ENCODE results near the gene RTN1. TPM values are rescaled to one million over a fixed set of nuclear protein-coding genes. Genes with fewer than 3 reads are reported as not detected.

The RTN1 gene
- polyA plus RNA-seq, 1 experiment, result 0.36 TPM

DNA sequence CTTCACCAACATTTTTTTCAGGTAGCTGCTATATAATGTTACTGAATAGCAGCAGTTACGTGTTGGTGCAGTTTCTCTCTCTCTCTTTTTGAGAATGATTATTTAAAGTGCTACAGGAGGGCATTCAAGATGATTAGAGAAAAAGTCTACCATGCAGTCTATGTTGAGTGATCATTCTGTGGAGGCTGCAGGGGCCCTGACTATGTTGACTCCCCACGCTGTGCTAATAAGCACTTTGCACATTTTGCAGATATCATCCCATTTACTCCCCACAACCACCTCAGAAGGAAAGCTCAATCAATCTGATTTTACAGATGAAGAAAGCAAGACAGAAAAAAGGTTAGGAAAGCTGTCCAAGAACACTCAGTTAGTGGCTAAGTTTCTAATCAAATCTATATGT lies 87.8 kb downstream of the RTN1 start:
- no peak for DNase-seq (ENCODE audit: low read depth)
- no peak overlapping the region for H3K4me3 ChIP-seq (ENCODE audit: low read depth, low read length)
- TF ChIP-seq, protein P1, sequence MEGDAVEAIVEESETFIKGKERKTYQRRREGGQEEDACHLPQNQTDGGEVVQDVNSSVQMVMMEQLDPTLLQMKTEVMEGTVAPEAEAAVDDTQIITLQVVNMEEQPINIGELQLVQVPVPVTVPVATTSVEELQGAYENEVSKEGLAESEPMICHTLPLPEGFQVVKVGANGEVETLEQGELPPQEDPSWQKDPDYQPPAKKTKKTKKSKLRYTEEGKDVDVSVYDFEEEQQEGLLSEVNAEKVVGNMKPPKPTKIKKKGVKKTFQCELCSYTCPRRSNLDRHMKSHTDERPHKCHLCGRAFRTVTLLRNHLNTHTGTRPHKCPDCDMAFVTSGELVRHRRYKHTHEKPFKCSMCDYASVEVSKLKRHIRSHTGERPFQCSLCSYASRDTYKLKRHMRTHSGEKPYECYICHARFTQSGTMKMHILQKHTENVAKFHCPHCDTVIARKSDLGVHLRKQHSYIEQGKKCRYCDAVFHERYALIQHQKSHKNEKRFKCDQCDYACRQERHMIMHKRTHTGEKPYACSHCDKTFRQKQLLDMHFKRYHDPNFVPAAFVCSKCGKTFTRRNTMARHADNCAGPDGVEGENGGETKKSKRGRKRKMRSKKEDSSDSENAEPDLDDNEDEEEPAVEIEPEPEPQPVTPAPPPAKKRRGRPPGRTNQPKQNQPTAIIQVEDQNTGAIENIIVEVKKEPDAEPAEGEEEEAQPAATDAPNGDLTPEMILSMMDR (IDR thresholded peaks at IDR 0.05; ENCODE audit: insufficient read depth, low read depth, low read length), result no peak
- H3K36me3 ChIP-seq (ENCODE audit: control insufficient read depth, insufficient read depth, low read length), result no peaks in the 10 kb centered on the region
- no peaks in the 10 kb centered on the region for H3K27me3 ChIP-seq (ENCODE audit: control insufficient read depth, insufficient read depth, low read length)
- POLR2A ChIA-PET, result no interaction called here
- CTCF ChIA-PET, result no interaction called here

DNA sequence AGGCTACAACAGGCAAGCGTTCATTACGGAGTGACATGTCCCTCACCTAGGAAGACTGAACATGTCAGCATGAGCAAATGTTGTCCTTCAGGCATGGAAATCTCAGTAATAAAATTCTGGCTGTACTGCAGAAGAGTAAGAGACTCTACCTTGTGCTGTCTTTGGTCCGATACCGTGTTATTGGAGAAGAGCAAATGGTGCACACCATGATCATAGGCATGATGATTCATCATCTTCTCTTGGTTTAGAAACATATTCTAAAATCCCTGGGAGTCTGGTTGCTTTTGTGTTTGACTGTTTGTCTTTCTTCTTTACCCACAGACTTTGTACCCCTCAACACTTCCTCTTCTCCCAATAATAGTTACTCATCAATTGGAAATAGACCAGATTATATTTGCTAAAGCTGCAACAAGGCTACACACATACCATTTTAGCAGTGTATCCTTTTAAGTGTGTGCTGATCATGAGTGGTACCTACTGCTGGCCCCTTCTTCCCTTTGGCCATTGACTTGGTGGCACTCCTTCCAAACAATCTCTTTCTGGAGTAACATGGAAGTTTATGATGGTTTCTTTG lies 93.5 kb downstream of the RTN1 start:
- Histone ChIP-seq H3K4me3 (ENCODE audit: low read depth, low read length) (no peak overlapping the region), H3K36me3 (ENCODE audit: control insufficient read depth, insufficient read depth, low read length) (no peaks in the 10 kb centered on the region), H3K27me3 (ENCODE audit: control insufficient read depth, insufficient read depth, low read length) (no peaks in the 10 kb centered on the region)
- CTCF ChIA-PET, result no interaction called here
- TF ChIP-seq, protein P1 (IDR thresholded peaks at IDR 0.05; ENCODE audit: insufficient read depth, low read depth, low read length), result no peak
- DNase-seq (ENCODE audit: low read depth), result no peak
- POLR2A ChIA-PET, result no interaction called here

DNA sequence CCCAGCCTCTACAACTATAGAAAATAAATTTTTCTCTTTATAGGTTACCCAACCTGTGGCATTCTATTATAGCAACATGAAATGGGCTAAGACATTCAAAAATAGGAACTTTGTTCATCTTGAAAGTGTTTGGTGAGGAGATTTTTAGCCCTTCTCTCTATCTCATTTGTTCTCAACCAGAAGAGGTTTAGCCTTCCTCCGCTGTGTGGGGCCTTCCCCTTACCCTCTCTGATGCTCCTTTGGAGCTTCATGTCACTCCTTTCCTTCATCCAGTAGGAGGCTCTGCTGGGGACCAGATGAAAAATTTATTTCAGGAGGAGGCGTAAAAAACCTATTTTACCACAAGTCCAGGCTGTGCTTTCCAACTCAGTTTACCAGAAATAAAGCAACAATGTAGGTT lies 94.1 kb downstream of the RTN1 start:
- no peaks in the 10 kb centered on the region for H3K36me3 ChIP-seq (ENCODE audit: control insufficient read depth, insufficient read depth, low read length)
- H3K27me3 ChIP-seq (ENCODE audit: control insufficient read depth, insufficient read depth, low read length), result no peaks in the 10 kb centered on the region
- TF ChIP-seq, protein P1 (IDR thresholded peaks at IDR 0.05; ENCODE audit: insufficient read depth, low read depth, low read length), result no peak
- POLR2A ChIA-PET, result no interaction called here
- CTCF ChIA-PET, result no interaction called here
- no peak overlapping the region for H3K4me3 ChIP-seq (ENCODE audit: low read depth, low read length)
- DNase-seq (ENCODE audit: low read depth), result no peak

DNA sequence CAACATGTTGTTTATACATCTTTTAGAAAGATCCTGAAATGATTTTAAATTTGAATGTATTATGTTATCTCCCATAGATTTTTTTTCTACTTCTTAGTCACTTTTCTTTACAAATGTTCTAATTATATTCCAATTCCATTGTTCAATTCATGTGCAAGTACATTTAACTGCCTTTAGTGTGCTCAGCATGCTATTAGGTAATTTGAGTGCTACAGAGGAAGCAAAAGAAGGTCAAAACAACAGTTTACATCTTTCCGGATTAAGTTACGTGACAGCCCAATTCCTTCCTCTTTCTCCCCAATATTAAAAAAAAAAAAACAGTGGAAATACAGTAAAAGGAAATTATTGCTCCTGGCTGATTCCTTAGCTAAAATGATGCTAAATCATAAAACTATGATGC lies 98.3 kb downstream of the RTN1 start:
- H3K36me3 ChIP-seq (ENCODE audit: control insufficient read depth, insufficient read depth, low read length), result no peaks in the 10 kb centered on the region
- no peak overlapping the region for H3K4me3 ChIP-seq (ENCODE audit: low read depth, low read length)
- H3K27me3 ChIP-seq (ENCODE audit: control insufficient read depth, insufficient read depth, low read length), result no peaks in the 10 kb centered on the region
- ChIA-PET POLR2A (no interaction called here), CTCF (no interaction called here)
- no peak for DNase-seq (ENCODE audit: low read depth)
- TF ChIP-seq, protein P1 (IDR thresholded peaks at IDR 0.05; ENCODE audit: insufficient read depth, low read depth, low read length), result no peak

DNA sequence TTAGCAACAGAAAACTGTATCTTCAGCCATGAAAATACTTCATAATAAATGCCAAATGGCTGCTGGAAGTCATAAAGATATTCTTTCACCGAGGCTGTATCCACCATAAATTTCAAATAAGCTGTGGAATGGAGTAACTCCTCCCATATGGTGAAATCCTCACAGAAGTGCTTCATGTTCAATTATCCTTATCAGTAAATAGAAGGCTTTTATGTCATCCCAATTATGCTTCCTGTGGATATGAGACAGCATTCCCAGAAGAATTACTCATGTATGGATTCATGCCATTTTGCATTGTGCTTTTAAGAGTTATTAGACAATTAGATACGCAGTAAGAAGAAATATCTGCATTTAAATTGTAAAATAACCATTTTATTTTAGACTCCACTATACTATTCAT lies 99.0 kb downstream of the RTN1 start:
- no peaks in the 10 kb centered on the region for H3K27me3 ChIP-seq (ENCODE audit: control insufficient read depth, insufficient read depth, low read length)
- TF ChIP-seq, protein P1 (IDR thresholded peaks at IDR 0.05; ENCODE audit: insufficient read depth, low read depth, low read length), result no peak
- no peaks in the 10 kb centered on the region for H3K36me3 ChIP-seq (ENCODE audit: control insufficient read depth, insufficient read depth, low read length)
- ChIA-PET CTCF (no interaction called here), POLR2A (no interaction called here)
- no peak for DNase-seq (ENCODE audit: low read depth)
- H3K4me3 ChIP-seq (ENCODE audit: low read depth, low read length), result no peak overlapping the region
